ENCODE results near the gene PPIL6. TPM values are rescaled to one million over a fixed set of nuclear protein-coding genes. Genes with fewer than 3 reads are reported as not detected.
A peak's percentile ranks its signal among the peaks of the same experiment; 100 is the strongest.

Gene PPIL6
- total and polyA plus RNA-seq, 2 donors (not counting 1 experiment from before 2014, with no cell fraction given) = 0.85 to 1.8 TPM

DNA sequence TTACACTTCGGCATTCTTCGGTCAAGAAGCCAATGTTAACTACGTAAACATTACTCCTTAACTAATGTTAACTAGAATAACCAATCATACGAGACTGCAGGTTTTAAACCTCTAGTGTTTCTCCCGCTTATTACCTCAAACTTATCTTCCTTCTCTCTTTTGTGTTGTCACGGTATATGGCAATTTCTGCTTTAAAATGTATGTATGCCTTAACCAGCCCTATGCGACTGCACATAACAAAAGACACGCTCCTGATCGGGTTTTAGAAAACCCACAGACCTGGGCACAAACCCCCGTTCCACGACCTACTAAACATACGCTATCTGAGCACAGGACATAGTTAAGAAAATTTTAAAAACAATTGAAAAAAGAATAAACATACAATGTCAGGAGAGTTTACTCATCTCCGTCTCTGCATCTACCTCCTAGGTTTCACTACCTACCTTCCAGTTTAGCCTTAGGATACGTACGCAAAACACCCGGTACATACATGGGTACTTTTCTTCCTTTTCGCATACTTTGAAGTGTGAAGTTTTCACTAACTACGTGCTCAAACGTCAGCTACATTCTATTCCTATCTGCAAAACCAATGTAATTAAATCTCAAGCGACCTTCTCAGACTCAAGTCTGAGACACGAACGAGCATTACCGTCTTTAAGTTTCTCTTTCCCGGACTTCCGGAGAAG is 59.2 kb downstream of the PPIL6 start:
- peak overlapping the region; percentile 92 for H3K27ac Mint-ChIP-seq
- H2AFZ ChIP-seq (ENCODE audit: insufficient read depth, low read depth, low read length, poor library complexity, severe bottlenecking) = peak overlapping the region; percentile 86
- peaks cover 49% of the 10 kb centered on the region for H4K20me1 ChIP-seq (ENCODE audit: control insufficient read depth, insufficient read depth, low read length, poor library complexity, severe bottlenecking)
- intact Hi-C loops (cut with micrococcal nuclease) = loop anchor here (5.0 kb wide), 4 partner anchors 374 to 1601 kb away; partner anchors contain the start of gene RPF2
- CTCF ChIA-PET = interaction anchor here (4.9 to 7.1 kb wide), 2 partner anchors 58 to 194 kb away, joined by 29 to 124 read pairs; partner anchors contain the start of genes PPIL6 and SMPD2
- TF ChIP-seq EZH2 (IDR thresholded peaks at IDR 0.05; ENCODE audit: borderline replicate concordance, insufficient read depth, low read depth, low read length, poor library complexity, severe bottlenecking) = no peak
- no peak for TF ChIP-seq CTCF (IDR thresholded peaks at IDR 0.05)
- peak overlapping the region; percentile 87 to 99 (median 94) for H3K4me3 ChIP-seq (ENCODE audit: control extremely low read depth in 1 of 5, extremely low read depth in 1 of 5, insufficient read depth in 1 of 5, low read depth in 2 of 5, low read length in 4 of 5)
- 0% methylated on average over 12 of the region's 25 CpGs for WGBS (ENCODE audit: insufficient coverage)
- no peaks in the 10 kb centered on the region for H3K27me3 ChIP-seq (replicated peaks in 1 of 4; ENCODE audit: control extremely low read depth in 1 of 4, control insufficient read depth in 3 of 4, insufficient read depth in 4 of 4, low read length in 3 of 4)
- H3K4me2 ChIP-seq (replicated peaks; ENCODE audit: low read depth, low read length, poor library complexity, severe bottlenecking) = peak overlapping the region; percentile 82
- peaks cover 61% of the 10 kb centered on the region for H3K79me2 ChIP-seq (ENCODE audit: control insufficient read depth, insufficient read depth, low read length)
- H3K4me3 Mint-ChIP-seq = peak overlapping the region; percentile 94
- H3K36me3 ChIP-seq (replicated peaks in 1 of 2; ENCODE audit: control extremely low read depth in 1 of 2, control insufficient read depth in 1 of 2, extremely low read depth in 1 of 2, insufficient read depth in 2 of 2, low read length in 1 of 2) = peaks cover 6 to 29% of the 10 kb centered on the region in 2 experiments
- H3K27me3 Mint-ChIP-seq = no peaks in the 10 kb centered on the region
- H3K27ac ChIP-seq (ENCODE audit: low read length in 2 of 2) = peak overlapping the region; percentile 94 to 97
- peaks cover 51% of the 10 kb centered on the region for H3K4me1 Mint-ChIP-seq
- POLR2A ChIA-PET = interaction anchor here (0.8 to 2.7 kb wide), 5 partner anchors 59 to 287 kb away, joined by 4 to 34 read pairs (median 12); partner anchors contain the start of genes MICAL1, PPIL6, SESN1 and SMPD2
- H3K9me3 Mint-ChIP-seq (ENCODE audit: insufficient read depth) = no peaks in the 10 kb centered on the region
- peaks cover 42 to 44% of the 10 kb centered on the region in 2 donors for H3K4me1 ChIP-seq (ENCODE audit: control insufficient read depth in 2 of 2, insufficient read depth in 2 of 2, low read length in 2 of 2)
- DNase-seq (peak; percentile 80), ATAC-seq (ENCODE audit: low read depth) (peak; percentile 0)
- peak overlapping the region; percentile 96 for H3K9ac ChIP-seq (ENCODE audit: low read length)
- no peaks in the 10 kb centered on the region for H3K9me3 ChIP-seq (ENCODE audit: control extremely low read depth in 1 of 3, control insufficient read depth in 2 of 3, insufficient read depth in 1 of 3, low read length in 2 of 3)

DNA sequence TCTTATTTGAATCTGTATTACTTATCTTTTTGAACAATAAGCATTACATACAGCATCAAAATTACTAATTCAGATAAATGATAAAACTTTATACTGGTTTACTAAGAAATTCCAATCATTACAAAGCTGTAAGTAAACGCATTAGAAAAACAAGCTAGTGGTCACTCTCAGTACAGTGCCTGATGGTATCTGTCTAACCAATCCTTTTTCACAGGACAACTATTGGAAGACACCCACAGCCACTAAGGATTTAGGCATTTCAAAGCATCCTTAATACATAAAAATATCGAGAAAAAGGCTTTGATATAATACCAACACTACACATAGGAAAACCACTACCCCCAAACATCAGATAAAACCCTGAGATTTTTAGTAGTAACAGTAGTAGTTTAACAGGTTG is 60.7 kb downstream of the PPIL6 start:
- WGBS (ENCODE audit: insufficient coverage) = 0% methylated on average over 1 of the region's 2 CpGs
- DNase-seq (no peak), ATAC-seq (ENCODE audit: low read depth) (no peak)
- H3K9ac ChIP-seq (ENCODE audit: low read length) = peak overlapping the region; percentile 96
- H3K27ac ChIP-seq (ENCODE audit: low read length in 2 of 2) = peak overlapping the region; percentile 32 to 94
- H4K20me1 ChIP-seq (ENCODE audit: control insufficient read depth, insufficient read depth, low read length, poor library complexity, severe bottlenecking) = peaks cover 63% of the 10 kb centered on the region
- TF ChIP-seq CTCF (IDR thresholded peaks at IDR 0.05) (no peak), EZH2 (IDR thresholded peaks at IDR 0.05; ENCODE audit: borderline replicate concordance, insufficient read depth, low read depth, low read length, poor library complexity, severe bottlenecking) (no peak)
- H3K36me3 ChIP-seq (replicated peaks in 1 of 2; ENCODE audit: control extremely low read depth in 1 of 2, control insufficient read depth in 1 of 2, extremely low read depth in 1 of 2, insufficient read depth in 2 of 2, low read length in 1 of 2) = peaks cover 6 to 44% of the 10 kb centered on the region in 2 experiments
- H3K27me3 ChIP-seq (replicated peaks in 1 of 4; ENCODE audit: control extremely low read depth in 1 of 4, control insufficient read depth in 3 of 4, insufficient read depth in 4 of 4, low read length in 3 of 4) = no peaks in the 10 kb centered on the region
- ChIA-PET CTCF (interaction anchor here (0.7 kb wide), 1 partner anchor 191 kb away, joined by 3 read pairs; no protein-coding TSS in a partner anchor), POLR2A (no interaction called here)
- H3K79me2 ChIP-seq (ENCODE audit: control insufficient read depth, insufficient read depth, low read length) = peaks cover 73% of the 10 kb centered on the region
- H3K4me3 ChIP-seq (ENCODE audit: control extremely low read depth in 1 of 5, extremely low read depth in 1 of 5, insufficient read depth in 1 of 5, low read depth in 2 of 5, low read length in 4 of 5) = peak overlapping the region in 4 of 5 experiments; percentile 14 to 98 (median 92)
- H3K9me3 Mint-ChIP-seq (ENCODE audit: insufficient read depth) = no peaks in the 10 kb centered on the region
- intact Hi-C loops (cut with micrococcal nuclease) = loop anchor here (5.0 kb wide), 4 partner anchors 372 to 1603 kb away; partner anchors contain the start of gene RPF2
- H3K4me1 ChIP-seq (ENCODE audit: control insufficient read depth in 2 of 2, insufficient read depth in 2 of 2, low read length in 2 of 2) = peaks cover 41% of the 10 kb centered on the region in 2 donors
- peak overlapping the region; percentile 94 for H3K4me3 Mint-ChIP-seq
- no peak overlapping the region for H2AFZ ChIP-seq (ENCODE audit: insufficient read depth, low read depth, low read length, poor library complexity, severe bottlenecking)
- H3K4me2 ChIP-seq (replicated peaks; ENCODE audit: low read depth, low read length, poor library complexity, severe bottlenecking) = peak overlapping the region; percentile 82
- H3K9me3 ChIP-seq (ENCODE audit: control extremely low read depth in 1 of 3, control insufficient read depth in 2 of 3, insufficient read depth in 1 of 3, low read length in 2 of 3) = no peaks in the 10 kb centered on the region
- no peaks in the 10 kb centered on the region for H3K27me3 Mint-ChIP-seq
- H3K4me1 Mint-ChIP-seq = peaks cover 55% of the 10 kb centered on the region
- peak overlapping the region; percentile 64 for H3K27ac Mint-ChIP-seq
